GM18508 (cell line): ENCODE data around the gene RER1.
A peak's percentile ranks its signal among the peaks of the same experiment; 100 is the strongest.

ENCODE experiments used
- ATAC-seq: cut with Tn5 transposase; IDR thresholded peaks from one replicate; pipeline ENCODE4 v1.9.1; 2021; ENCODE audit warnings: moderate number of reproducible peaks; ENCODE audit not compliant: insufficient read depth, unreplicated experiment

The RER1 gene

GRCh38 chr1:2404890-2405511, 13.4 kb downstream of the RER1 start:
- no peak for ATAC-seq

- ATAC-seq = no peak
Observed at GRCh38 chr1:2405588-2406295, 14.1 kb downstream of the RER1 start.

- ATAC-seq = no peak
Observed at GRCh38 chr1:2406451-2407041, 14.9 kb downstream of the RER1 start.

- no peak for ATAC-seq
Observed at GRCh38 chr1:2407166-2407990, 15.7 kb downstream of the RER1 start.

- no peak for ATAC-seq
Observed at GRCh38 chr1:2407991-2408275, 16.3 kb downstream of the RER1 start.

- no peak for ATAC-seq
Observed at GRCh38 chr1:2408456-2408855, 16.8 kb downstream of the RER1 start.

GRCh38 chr1:2408859-2409276, 17.2 kb downstream of the RER1 start:
- ATAC-seq = no peak

- no peak for ATAC-seq
Observed at GRCh38 chr1:2409745-2410144, 18.1 kb downstream of the RER1 start.

- peak; percentile 6 for ATAC-seq
Observed at GRCh38 chr1:2411801-2412394, 20.3 kb downstream of the RER1 start.

GRCh38 chr1:2412395-2412772, 20.7 kb downstream of the RER1 start, which contains the start of gene PEX10:
TSS of gene PEX10 (minus strand) at chr1:2412564. CDS start at chr1:2412502, 62 bp downstream.
- ATAC-seq = peak; percentile 35

- peak; percentile 12 for ATAC-seq
Observed at GRCh38 chr1:2412773-2413494, 21.3 kb downstream of the RER1 start.

- no peak for ATAC-seq
Observed at GRCh38 chr1:2413495-2414296, 22.1 kb downstream of the RER1 start.

GRCh38 chr1:2414297-2414958, 22.8 kb downstream of the RER1 start:
- ATAC-seq = no peak

- no peak for ATAC-seq
Observed at GRCh38 chr1:2415337-2415736, 23.7 kb downstream of the RER1 start.

- no peak for ATAC-seq
Observed at GRCh38 chr1:2415801-2416208, 24.2 kb downstream of the RER1 start.

GRCh38 chr1:2416403-2416802, 24.8 kb downstream of the RER1 start:
- no peak for ATAC-seq

GRCh38 chr1:2417083-2417832, 25.6 kb downstream of the RER1 start:
- ATAC-seq = no peak

GRCh38 chr1:2417833-2418225, 26.2 kb downstream of the RER1 start:
- ATAC-seq = no peak
